A673 (cell line): Measurements from ENCODE around the gene TXNDC16. TPM values are rescaled to one million over a fixed set of nuclear protein-coding genes. Genes with fewer than 3 reads are reported as not detected.

Source experiments
- BruUV-seq: library from RNA; stranded (reverse); fragments of 400-500 nt; replicated peaks from 2 replicates; lab custom pipeline; 2021; lab: Mats Ljungman, UMichigan
- CTCF ChIA-PET: fragments of 300-600 bp; sonication (Branson Sonifier 250); formaldehyde crosslinking; loops from one replicate; lab custom pipeline; 2022; ENCODE audit warnings: antibody characterized with exemption; lab: Charles Lee
- POLR2A ChIA-PET: fragments of 300-600 bp; sonication (Branson Sonifier 250); formaldehyde crosslinking; loops from one replicate; lab custom pipeline; 2022; ENCODE audit warnings: antibody characterized with exemption; ENCODE audit not compliant: low non-redundant PET; lab: Charles Lee
- DNase-seq: peaks from one replicate; pipeline ENCODE4 v3.0.0-alpha.2; 2015; ENCODE audit warnings: low spot score
- H3K27ac ChIP-seq: fragments of 200-600 bp; sonication (generic); 2 replicates; pipeline ENCODE4 v1.5.1; 2016; ENCODE audit warnings: mixed run types, low read depth, mild to moderate bottlenecking, mixed read lengths, antibody characterized with exemption, low read length; ENCODE audit not compliant: poor library complexity, severe bottlenecking
- H3K27me3 ChIP-seq: fragments of 200-600 bp; sonication (generic); replicated peaks from 2 replicates; pipeline ENCODE4 v1.6.1; 2017; ENCODE audit warnings: mixed run types, low read depth, mild to moderate bottlenecking, mixed read lengths, antibody characterized with exemption, low read length; ENCODE audit not compliant: insufficient read depth, poor library complexity
- H3K36me3 ChIP-seq: fragments of 200-600 bp; sonication (generic); 2 replicates; pipeline ENCODE4 v1.6.1; 2016; ENCODE audit warnings: mixed run types, mild to moderate bottlenecking, mixed read lengths, antibody characterized with exemption, low read length; ENCODE audit not compliant: insufficient read depth, poor library complexity, severe bottlenecking
- H3K4me1 ChIP-seq: fragments of 200-600 bp; sonication (generic); 2 replicates; pipeline ENCODE4 v1.6.1; 2017; ENCODE audit warnings: mixed run types, mild to moderate bottlenecking, mixed read lengths, antibody characterized with exemption, low read length; ENCODE audit not compliant: insufficient read depth, poor library complexity, severe bottlenecking
- H3K4me3 ChIP-seq: fragments of 200-600 bp; sonication (generic); 2 replicates; pipeline ENCODE4 v1.5.1; 2016; ENCODE audit warnings: low read depth, mixed run types, mild to moderate bottlenecking, mixed read lengths, low read length; ENCODE audit not compliant: poor library complexity, severe bottlenecking
- H3K9me3 ChIP-seq: fragments of 200-600 bp; sonication (generic); 2 replicates; pipeline ENCODE4 v1.6.1; 2016; ENCODE audit warnings: mixed run types, low read depth, mild to moderate bottlenecking, mixed read lengths, antibody characterized with exemption, low read length; ENCODE audit not compliant: poor library complexity, severe bottlenecking
- CTCF ChIP-seq: fragments of 300-800, 200-600 bp; sonication (generic); conservative IDR thresholded peaks from 2 replicates; pipeline ENCODE4 v1.5.1; 2017; ENCODE audit warnings: low read depth, mild to moderate bottlenecking, antibody characterized with exemption, low read length, moderate library complexity, mixed read lengths
- EZH2 ChIP-seq: fragments of 200-600 bp; sonication (generic); IDR thresholded peaks from 2 replicates; pipeline ENCODE4 v1.6.1; 2017; ENCODE audit warnings: borderline replicate concordance, low read depth, mild to moderate bottlenecking, mixed read lengths, antibody characterized with exemption, low read length; ENCODE audit not compliant: poor library complexity, severe bottlenecking
- intact Hi-C: fragments of 100-400 bp; cut with micrococcal nuclease; formaldehyde crosslinking; loops from one replicate; pipeline ENCODE4 v1.10.0; 2022; ENCODE audit not compliant: unreplicated experiment
- total RNA-seq: library from RNA; stranded (reverse); gene quantifications from 2 replicates; pipeline ENCODE4 v1.2.3, GENCODE V29; 2021

TXNDC16 gene
- total RNA-seq, 1 experiment from 2014 or later, result 4.8 TPM

GRCh38 chr14:52447236-52447635 is 105.1 kb downstream of the TXNDC16 start:
- ChIA-PET CTCF (no interaction called here), POLR2A (no interaction called here)
- intact Hi-C loops, result no loop called here
- Histone ChIP-seq H3K36me3 (no peaks in the 10 kb centered on the region), H3K4me3 (no peak overlapping the region), H3K27ac (no peak overlapping the region), H3K9me3 (no peaks in the 10 kb centered on the region), H3K4me1 (no peaks in the 10 kb centered on the region), H3K27me3 (no peaks in the 10 kb centered on the region)
- DNase-seq, result no peak
- TF ChIP-seq EZH2, result no peak
- no peak for TF ChIP-seq CTCF
- no TSS peak for BruUV-seq

DNA sequence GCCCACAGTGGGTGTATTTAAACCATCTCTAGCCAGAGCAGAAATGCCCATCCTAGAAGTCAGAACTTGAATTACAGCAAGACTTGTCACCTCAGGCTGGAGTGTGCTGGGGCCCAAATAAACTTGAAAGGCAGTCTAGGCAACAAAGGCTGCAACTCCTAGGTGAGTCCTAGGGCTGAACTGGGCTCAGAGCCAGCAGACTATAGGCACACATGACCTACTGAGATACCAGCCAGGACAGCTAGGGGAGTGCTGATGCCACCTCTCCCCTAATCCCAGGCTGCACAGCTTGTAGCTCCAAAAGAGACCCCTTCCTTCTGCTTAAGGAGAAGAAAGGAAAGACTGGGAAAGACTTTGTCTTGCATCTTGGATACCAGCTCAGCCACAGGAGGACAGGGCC is 106.0 kb downstream of the TXNDC16 start:
- DNase-seq, result no peak
- Histone ChIP-seq H3K4me1 (no peaks in the 10 kb centered on the region), H3K4me3 (no peak overlapping the region), H3K36me3 (no peaks in the 10 kb centered on the region), H3K9me3 (no peaks in the 10 kb centered on the region), H3K27ac (no peak overlapping the region), H3K27me3 (no peaks in the 10 kb centered on the region)
- POLR2A ChIA-PET, result no interaction called here
- TF ChIP-seq EZH2 (no peak), CTCF (no peak)
- intact Hi-C loops, result no loop called here
- no TSS peak for BruUV-seq
- CTCF ChIA-PET, result no interaction called here

DNA sequence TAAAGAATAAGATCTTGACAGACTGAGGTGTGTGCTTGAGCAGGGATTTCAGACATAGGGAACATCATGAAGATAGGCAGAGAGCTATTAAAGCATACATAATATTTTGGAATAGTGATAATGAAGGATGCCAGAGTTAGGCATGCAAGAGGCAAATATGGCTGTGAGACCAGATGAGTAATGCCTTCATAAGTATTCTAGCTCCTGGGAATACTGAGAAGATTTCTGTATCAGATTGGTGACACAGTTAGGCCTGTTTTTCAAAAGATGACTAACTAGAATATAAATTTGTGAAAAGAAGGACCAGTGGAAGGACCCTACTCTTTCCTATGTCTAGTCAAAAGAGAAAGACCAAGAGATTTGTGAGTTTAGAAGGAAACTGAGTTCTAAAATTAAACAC is 108.8 kb downstream of the TXNDC16 start:
- CTCF ChIA-PET, result no interaction called here
- TF ChIP-seq EZH2, result no peak
- TF ChIP-seq CTCF, result no peak

More for the DNA sequence above, 108.8 kb downstream of the TXNDC16 start:
- intact Hi-C loops, result no loop called here
- Histone ChIP-seq H3K27ac (no peak overlapping the region), H3K4me1 (no peaks in the 10 kb centered on the region), H3K36me3 (no peaks in the 10 kb centered on the region), H3K27me3 (no peaks in the 10 kb centered on the region), H3K9me3 (no peaks in the 10 kb centered on the region), H3K4me3 (no peak overlapping the region)
- no peak for DNase-seq
- no TSS peak for BruUV-seq
- POLR2A ChIA-PET, result no interaction called here
